Right ventricle myocardium inferior (tissue), 1 donor: ENCODE results near the gene SLCO3A1. TPM values are rescaled to one million over a fixed set of nuclear protein-coding genes. Genes with fewer than 3 reads are reported as not detected.

Experiments used
- ATAC-seq: fragments of 200-7000 bp; cut with Tn5 transposase; one replicate; pipeline ENCODE4 v1.9.1; 2020; ENCODE audit warnings: mild to moderate bottlenecking, moderate library complexity
- DNase-seq: peaks from one replicate; pipeline ENCODE4 v3.0.0; 2021; ENCODE audit errors: missing footprints
- intact Hi-C: fragments of 100-400 bp; cut with DNase I; formaldehyde crosslinking; loops from one replicate; pipeline ENCODE4 v1.11.0; 2022
- total RNA-seq: library from RNA; stranded (reverse); fragmentation: NEBNext Ultra II Directional; extraction: Animal tissue kit (Norgen Biotek cat#: 25700); gene quantifications from one replicate; pipeline ENCODE4 v1.2.1, GENCODE V29; 2021
- donor health status: DM: no; HTN: yes; CAD: no; lungs with severe emphysema.

SLCO3A1 gene
- total RNA-seq, 1 donor from 2014 or later: 45.9 TPM

DNA sequence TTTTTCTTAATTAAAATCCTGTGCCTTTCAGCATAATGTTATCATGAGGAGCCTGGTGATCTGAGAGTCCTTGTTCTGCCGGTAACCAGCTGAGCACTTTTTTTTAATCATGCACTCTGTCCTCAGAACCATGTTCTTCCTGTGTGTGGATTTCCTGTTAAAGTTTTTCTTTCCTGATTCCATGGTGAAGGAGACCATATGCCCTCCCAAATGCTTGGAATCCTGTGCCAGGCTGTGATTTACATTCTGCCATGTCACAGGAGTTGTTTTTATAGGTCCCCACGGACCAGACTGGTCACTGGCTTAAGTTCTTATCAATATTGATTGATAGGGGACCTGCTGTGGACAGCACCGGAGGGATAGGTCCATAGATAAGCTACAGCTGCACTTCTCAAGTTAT lies 257.8 kb downstream of the SLCO3A1 start:
- intact Hi-C loops: loop anchor here (5.0 to 10.0 kb wide), 2 partner anchors 54 to 106 kb away; no protein-coding TSS in a partner anchor
- ATAC-seq (no peak), DNase-seq (no peak)

DNA sequence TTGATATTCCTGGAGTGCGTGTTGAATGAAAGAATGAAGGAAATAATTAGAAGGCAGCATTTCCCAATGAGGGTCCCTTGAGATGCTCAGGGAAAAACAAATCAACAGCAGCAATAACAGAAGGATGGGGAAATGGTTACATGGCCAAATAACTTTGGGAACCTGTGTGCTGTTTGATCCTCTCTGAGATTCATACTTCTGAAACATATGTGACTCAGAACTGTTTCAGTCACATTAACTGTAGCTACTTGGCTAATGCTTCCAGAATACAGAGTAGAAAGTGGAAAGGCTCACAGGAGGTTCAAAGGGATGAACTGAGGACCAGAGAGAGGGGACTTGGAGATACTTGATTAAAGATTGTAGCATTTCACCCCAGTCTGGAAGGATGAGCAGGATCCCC lies 258.2 kb downstream of the SLCO3A1 start:
- ATAC-seq: no peak
- DNase-seq: no peak
- intact Hi-C loops: loop anchor here (5.0 to 10.0 kb wide), 2 partner anchors 53 to 106 kb away; no protein-coding TSS in a partner anchor

DNA sequence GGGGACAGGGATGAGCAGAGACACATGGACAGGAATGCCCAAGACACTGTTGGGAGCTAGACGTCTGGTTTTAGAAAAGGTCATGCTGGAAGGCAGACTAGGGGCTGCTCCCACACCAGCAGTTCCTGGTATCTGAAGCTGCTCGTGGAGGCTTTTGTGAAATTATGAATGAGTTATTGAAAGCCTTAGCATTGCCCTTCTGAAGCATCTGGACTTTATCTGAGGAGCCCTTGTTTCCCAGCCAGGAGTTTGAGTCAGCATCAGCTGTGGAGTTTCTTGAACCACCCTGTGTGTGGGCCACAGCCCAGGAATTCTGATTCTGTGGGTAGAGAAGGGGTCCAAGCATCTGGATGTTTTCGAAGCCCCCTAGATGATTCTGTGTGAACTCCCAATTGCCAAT lies 258.7 kb downstream of the SLCO3A1 start:
- ATAC-seq: peak; percentile 86
- intact Hi-C loops: loop anchor here (5.0 to 10.0 kb wide), 2 partner anchors 53 to 105 kb away; no protein-coding TSS in a partner anchor
- DNase-seq: no peak

DNA sequence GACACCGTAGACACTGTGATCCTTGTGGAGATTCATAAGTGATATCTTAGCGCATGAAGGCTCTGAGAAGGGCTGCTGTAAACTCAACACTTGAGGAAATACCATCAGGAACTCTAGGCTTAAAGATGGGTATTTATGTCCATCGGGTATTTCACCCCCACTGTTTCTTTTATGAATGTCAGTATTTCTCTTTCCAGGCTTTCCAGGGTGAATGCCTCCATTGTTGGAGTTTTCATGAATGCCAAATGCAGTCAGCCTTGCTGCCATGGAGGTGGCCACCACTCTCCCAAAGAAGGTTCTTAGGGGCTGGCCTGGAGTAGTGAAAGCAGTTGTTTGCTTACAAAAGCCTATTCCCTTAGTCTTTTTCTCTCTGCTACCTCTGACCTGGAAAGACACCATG lies 259.2 kb downstream of the SLCO3A1 start:
- DNase-seq (no peak), ATAC-seq (no peak)
- intact Hi-C loops: loop anchor here (5.0 to 10.0 kb wide), 2 partner anchors 52 to 105 kb away; no protein-coding TSS in a partner anchor

DNA sequence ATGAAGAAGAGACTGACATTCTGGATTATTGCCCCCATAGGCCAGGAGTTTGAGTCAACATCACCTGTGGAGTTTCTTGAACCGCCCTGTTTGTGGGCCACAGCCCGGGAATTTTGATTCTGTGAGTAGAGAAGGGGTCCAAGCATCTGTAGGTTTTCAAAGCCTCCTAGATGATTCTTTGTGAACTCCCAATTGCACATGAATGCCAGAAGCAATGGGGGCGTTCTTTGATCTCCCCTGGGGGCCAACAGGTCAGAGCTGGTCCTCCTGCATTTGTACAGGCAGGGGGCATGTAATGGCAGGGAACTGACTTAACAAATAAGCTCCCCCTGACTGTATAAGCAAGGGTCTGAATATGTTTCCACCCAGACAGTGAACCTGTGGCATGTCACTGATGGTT lies 260.3 kb downstream of the SLCO3A1 start:
- ATAC-seq (no peak), DNase-seq (no peak)
- intact Hi-C loops: loop anchor here (5.0 to 10.0 kb wide), 2 partner anchors 51 to 103 kb away; no protein-coding TSS in a partner anchor

DNA sequence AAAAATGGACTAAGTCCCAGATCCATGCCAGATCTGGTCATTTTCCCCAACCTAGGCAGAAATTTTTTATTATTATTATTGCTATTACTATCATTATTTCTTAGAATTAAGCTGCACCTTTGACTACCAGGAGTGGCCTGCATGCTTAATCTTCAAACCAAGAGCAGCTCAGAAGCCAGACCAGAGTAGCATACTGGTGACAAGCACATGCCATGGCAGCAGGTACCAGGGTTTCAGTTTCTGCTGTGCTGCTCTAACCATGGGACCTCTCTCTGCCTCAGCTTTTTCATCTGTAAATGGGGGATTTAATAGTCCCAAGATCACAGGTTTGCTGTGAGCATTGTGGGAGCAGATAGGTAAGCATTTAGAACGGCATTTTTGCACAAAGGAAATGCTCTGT lies 262.3 kb downstream of the SLCO3A1 start:
- ATAC-seq (no peak), DNase-seq (no peak)
- intact Hi-C loops: loop anchor here (10.0 kb wide), 1 partner anchor 49 kb away; no protein-coding TSS in a partner anchor

DNA sequence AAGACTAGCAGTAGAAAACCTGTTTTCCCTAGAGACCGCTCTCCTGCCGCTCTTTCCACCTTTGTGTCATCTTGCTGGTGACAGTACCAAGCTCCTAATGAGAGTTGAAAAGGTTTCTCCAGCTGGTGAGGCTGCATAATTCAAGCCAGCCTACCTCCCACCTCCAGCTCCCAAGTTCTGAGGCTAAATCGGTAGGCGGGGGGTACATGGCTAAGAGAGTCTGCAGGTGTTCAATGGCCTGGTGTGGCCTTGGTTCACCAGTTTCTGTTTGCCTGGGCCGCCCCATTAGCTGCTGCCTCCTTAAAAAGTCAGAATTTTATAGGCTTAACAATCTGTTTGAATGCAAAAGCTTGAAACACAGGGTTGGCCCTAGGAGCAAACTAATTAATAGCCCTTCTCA lies 262.8 kb downstream of the SLCO3A1 start:
- ATAC-seq (no peak), DNase-seq (no peak)
- intact Hi-C loops: loop anchor here (10.0 kb wide), 1 partner anchor 48 kb away; no protein-coding TSS in a partner anchor

DNA sequence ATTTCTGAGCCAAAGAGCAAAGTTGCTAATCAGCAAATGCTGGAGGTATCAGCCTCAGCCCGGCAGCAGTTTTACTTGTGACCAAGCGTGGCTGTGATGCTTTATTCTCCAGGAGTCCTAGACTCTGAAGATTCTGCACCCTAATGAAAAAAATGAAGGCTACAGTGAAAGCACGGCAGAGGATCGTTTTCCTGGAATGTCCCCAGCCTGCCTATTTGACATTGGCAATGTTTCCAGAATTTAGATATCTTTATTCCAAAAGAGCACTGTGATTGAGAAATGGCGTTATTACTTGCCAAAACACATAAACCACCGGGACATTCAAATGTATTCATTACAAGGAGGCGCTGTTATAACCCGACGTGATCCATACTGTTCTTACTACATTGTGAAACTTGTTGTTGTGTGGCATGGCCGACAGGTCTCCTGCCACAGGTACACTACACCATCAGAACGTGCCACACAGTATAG lies 263.8 kb downstream of the SLCO3A1 start:
- DNase-seq (no peak), ATAC-seq (peak; percentile 63)
- intact Hi-C loops: loop anchor here (10.0 kb wide), 1 partner anchor 48 kb away; no protein-coding TSS in a partner anchor

DNA sequence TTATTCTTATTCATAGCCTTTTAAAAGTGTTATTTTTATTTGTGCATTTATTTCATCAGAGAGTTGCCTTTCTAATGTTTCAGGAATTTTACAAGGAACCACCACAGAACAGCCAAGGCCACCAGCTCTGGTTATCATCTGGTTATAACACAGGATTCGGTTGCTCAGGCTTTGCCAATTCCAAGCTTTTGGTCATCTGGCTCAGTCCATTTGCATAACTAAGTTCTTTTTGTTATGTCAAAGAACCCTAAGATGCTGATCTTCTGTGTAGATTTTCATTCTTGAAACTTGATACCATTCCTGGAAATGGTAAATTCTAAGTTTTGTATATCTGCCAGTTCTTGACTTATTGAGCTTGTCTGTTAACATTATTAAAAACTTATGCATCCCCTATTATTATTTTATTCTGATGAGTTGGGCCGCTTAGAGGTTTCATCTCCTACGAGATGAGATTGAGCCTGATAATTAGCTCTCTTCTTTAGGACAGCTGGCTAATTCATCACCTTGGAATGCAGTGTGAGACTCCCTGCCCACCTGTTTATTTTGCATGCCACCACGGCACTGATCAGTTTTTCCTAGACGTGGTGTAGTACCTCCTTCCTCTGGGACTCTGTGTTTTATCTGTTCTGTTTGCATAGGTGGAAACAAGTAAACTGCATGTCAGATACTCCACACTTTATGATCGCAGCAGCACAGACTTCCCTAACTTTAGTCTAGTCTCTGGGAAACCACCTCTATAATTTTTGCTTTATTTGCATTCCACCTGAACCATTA lies 264.8 kb downstream of the SLCO3A1 start:
- intact Hi-C loops: loop anchor here (10.0 kb wide), 1 partner anchor 46 kb away; no protein-coding TSS in a partner anchor
- DNase-seq: no peak
- no peak for ATAC-seq

DNA sequence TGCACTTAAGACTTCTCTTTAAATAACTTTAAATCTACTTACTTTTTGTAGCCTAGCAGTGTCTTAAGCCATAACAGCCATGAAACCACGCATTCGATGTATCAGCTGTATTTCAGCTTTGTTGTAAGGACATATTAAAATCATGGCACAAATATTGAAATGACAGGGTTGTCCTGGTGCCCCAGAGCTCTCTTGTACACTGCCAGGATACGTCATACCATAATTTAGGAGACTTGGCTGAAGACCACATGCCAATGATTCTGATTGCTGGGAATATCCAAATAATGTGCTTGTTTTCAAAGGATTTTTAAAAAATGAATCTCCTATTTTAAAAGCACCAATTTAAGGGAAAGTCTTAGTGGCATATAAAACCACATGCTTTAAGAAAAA lies 265.4 kb downstream of the SLCO3A1 start:
- intact Hi-C loops: loop anchor here (10.0 kb wide), 1 partner anchor 46 kb away; no protein-coding TSS in a partner anchor
- no peak for ATAC-seq
- no peak for DNase-seq

DNA sequence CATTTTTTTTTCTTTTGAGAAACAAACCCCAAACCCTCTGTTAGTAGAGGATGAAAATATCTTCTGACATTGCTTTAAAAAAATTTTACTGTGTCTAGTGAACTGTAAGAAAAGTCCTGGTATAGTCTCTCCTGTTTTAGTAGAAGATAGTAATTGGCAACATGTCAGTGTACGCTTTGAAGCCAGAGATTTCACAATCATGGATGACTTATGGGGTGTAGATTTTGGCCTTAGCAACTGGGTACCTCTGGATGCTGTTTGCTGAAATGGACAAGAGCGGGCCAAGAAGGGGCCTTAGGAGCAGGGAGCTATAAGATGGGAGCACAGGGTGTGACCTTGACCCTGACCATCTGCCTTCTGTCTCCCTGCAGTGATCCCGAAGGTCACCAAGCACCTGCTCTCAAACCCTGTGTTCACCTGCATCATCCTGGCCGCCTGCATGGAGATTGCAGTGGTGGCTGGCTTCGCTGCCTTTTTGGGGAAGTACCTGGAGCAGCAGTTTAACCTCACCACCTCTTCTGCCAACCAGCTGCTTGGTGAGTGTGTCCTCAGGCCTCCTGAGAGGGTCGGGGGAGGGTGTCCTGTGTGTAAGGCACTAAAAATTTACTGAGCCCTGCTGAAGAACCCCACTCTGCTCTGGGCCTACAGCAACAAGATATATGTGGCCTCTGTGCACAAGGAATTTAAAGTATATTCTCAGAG lies 266.7 kb downstream of the SLCO3A1 start:
- ATAC-seq: peak; percentile 21
- DNase-seq: no peak
- intact Hi-C loops: no loop called here

DNA sequence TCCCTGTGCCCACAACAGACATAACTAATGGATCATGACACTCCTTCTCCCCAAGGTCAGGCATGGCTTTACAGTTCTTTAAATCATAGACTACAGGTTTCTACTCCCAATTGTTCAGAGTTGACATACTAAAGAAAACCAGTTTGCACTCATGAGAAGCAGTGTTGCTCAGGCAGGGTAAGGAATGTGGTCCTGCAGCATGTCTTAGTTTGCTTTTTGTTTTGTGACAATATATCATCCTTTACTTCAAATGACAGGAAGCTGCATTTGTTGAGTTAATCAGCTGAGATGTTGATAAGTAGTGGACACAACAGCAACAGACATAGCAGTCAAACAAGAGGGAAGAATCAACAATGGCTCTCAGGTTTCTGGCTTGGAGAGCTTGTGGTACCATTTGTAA lies 267.5 kb downstream of the SLCO3A1 start:
- ATAC-seq (no peak), DNase-seq (no peak)
- intact Hi-C loops: no loop called here

DNA sequence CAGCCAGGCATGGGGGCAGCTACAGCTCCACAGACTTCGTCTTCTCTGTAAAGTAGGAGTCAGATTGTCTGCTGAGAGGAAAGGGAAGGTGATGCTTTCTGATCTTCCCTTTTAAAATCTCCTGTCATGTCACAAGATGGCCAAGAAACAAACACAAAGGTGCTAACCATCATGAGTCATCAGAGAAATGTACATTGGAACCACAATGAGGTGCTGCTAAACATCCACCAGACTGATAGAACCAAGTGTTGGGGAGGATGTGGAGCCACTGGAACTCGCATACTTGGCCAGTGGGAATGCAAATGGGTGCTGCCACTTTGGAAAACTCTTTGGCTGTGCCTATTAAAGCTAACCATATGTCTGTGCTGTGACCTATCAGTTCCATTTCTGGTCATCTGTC lies 268.8 kb downstream of the SLCO3A1 start:
- no peak for DNase-seq

DNA sequence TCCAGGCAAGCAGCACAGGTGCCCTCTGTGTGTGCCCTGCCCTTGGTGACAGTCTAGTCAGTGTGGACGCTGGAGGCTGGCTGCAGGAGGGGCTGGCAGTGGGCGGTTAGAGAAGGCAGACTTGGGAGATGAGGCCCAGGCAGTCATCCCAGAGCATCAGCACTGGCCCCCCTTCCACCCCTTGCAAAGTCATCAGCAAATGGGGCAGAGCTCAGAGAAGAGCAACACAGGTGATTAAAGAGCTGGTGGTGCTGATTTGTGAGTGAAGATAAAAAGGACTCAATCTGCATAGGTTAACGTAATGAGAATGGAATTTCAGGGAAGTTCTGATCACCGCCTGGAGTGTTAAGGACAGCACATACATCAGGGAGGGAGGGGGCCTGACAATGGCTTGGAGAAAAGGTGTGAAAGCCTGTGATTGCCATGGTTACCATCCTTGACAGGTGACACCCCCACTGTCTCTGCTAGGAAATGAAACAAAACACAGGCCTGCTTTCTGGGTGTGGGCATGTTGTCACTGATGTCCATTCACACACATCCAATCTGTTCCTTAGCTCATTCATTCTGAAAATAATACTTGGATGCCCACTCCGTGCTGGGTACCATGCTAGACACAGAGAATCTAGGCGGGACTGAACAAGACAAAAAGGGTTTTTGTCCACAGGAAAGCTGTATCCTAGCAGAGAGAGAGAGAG lies 270.6 kb downstream of the SLCO3A1 start:
- no peak for ATAC-seq
- intact Hi-C loops: no loop called here
- DNase-seq: no peak

More for the DNA sequence above, 268.8 kb downstream of the SLCO3A1 start:
- intact Hi-C loops: no loop called here
- ATAC-seq: no peak

DNA sequence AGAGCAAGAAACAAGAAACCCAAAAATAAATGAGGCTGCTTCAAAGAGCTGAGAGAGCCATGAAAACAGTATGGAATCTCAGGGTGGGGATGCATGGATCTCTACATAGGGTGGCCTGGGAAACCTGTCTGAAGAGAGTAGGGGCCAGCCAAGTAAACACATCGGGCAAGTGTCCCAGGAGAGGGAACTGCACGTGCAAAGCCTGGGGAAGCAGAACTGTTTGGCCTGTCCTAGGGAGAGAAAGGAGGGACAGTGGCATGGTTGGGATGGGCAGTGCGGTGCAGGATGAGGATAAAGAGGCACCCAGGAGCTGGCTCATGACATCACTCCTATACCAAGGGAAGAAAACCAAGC lies 271.1 kb downstream of the SLCO3A1 start:
- intact Hi-C loops: no loop called here
- ATAC-seq: no peak
- DNase-seq: no peak

DNA sequence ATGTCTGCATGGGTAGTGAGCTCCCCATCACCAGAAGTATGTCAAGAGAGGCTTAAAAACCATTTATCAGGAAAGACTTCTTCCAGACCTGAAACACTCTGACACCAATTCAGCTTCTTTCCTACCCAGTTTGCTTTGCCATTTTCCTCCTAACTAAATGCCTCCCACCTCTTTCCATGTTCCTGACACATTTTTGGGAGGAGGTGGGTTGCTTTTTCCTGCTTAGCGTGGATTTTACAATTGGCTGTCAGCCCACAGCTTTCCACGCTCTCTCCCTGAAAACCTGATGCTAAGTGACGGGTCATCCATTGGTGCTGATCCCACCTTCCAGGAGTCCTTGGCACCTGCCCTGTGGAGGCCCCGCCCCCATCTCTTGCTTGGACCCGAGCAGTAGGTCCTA lies 275.3 kb downstream of the SLCO3A1 start:
- DNase-seq (no peak), ATAC-seq (no peak)
- intact Hi-C loops: no loop called here

DNA sequence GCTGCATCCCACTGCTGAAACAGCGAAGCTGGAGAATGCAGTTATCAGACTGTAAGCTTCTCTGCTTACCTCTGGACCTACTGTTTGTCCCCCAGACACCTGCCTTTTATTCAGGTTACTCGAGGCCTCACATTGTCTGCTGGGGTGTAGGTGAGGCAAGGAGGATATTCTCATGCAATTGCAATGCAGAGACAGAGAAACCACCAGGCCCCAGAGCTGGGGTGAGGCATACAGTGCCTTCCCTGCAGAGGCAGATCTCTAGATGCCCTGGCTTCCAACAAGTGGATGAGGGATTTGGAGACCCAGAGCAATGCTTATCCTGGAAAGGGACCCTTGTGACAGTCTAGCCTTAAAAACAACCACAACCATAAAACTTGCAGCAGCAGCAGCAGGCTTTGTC lies 276.7 kb downstream of the SLCO3A1 start:
- DNase-seq (no peak), ATAC-seq (no peak)
- intact Hi-C loops: no loop called here

DNA sequence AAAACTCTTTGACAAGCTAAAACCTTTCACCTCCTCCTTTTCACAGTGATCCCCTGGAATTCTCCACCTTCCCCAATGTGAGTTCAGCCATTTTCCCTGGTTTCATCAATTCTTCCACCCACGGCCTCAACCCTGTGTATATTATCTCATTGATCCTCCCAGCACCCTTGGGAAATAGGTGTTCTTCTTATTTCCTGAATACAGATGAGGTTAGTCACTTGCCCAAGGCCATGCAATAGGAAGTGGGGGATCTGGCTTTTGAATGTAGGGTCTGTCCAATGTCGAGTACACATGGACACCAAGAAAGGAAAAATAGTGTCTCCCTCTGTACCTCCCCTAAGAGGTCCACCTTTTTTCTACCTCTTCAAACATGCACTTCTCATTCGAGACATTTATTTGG lies 277.4 kb downstream of the SLCO3A1 start:
- no peak for ATAC-seq
- intact Hi-C loops: no loop called here
- DNase-seq: no peak
